ENCODE data around the gene ADCY5. TPM values are rescaled to one million over a fixed set of nuclear protein-coding genes. Genes with fewer than 3 reads are reported as not detected.

Gene ADCY5
- total RNA-seq, 1 experiment from 2014 or later = 1.4 TPM

- no peaks in the 10 kb centered on the region for H3K36me3 ChIP-seq (ENCODE audit: control insufficient read depth, insufficient read depth, low read length)
- peaks cover 4% of the 10 kb centered on the region; the same call in 1 of the 2 replicates for H3K27me3 ChIP-seq (ENCODE audit: control insufficient read depth, insufficient read depth, low read length)
- no peak for TF ChIP-seq REST (IDR thresholded peaks at IDR 0.05; ENCODE audit: insufficient read depth in 1 of 2, low read depth in 2 of 2, low read length in 1 of 2)
- TF ChIP-seq CTCF (IDR thresholded peaks at IDR 0.05) = no peak
- TF ChIP-seq SIN3A (IDR thresholded peaks at IDR 0.05; ENCODE audit: borderline replicate concordance, insufficient read depth, low read depth, low read length) = no peak
- TF ChIP-seq TCF7L2 (IDR thresholded peaks at IDR 0.05; ENCODE audit: low read depth, low read length) = no peak
- no peak for TF ChIP-seq POLR2AphosphoS5 (IDR thresholded peaks at IDR 0.05; ENCODE audit: low read depth, low read length)
- H3K4me3 ChIP-seq (ENCODE audit: low read depth in 2 of 2, low read length in 2 of 2) = no peak overlapping the region
- ChIA-PET POLR2A (no interaction called here), CTCF (no interaction called here)
- no peaks in the 10 kb centered on the region for H3K4me1 ChIP-seq (ENCODE audit: control insufficient read depth, insufficient read depth, low read length)
- no peak overlapping the region for H3K27ac ChIP-seq (ENCODE audit: low read length)
- DNase-seq (ENCODE audit: low read depth, low spot score) = no peak
- no peaks in the 10 kb centered on the region for H3K9me3 ChIP-seq (ENCODE audit: control insufficient read depth, insufficient read depth, low read depth, low read length)
- no peak for ATAC-seq
- no TSS peak for BruUV-seq (replicated peaks)
- intact Hi-C loops (cut with micrococcal nuclease; ENCODE audit: unreplicated experiment) = no loop called here
- in situ Hi-C loops (cut with HindIII; ENCODE audit: low pct_unique_long_range_greater_than_20kb, low sequenced_read_pairs) = no loop called here
Observed at GRCh38 chr3:123296836-123297626, 151.9 kb downstream of the ADCY5 start.

GRCh38 chr3:123296261-123296660 is 152.6 kb downstream of the ADCY5 start:
- POLR2A ChIA-PET = interaction anchor here (0.6 kb wide), 1 partner anchor 275 kb away, joined by 5 read pairs; no protein-coding TSS in a partner anchor
- Histone ChIP-seq H3K27me3 (ENCODE audit: control insufficient read depth, insufficient read depth, low read length) (peaks cover 6% of the 10 kb centered on the region), H3K36me3 (ENCODE audit: control insufficient read depth, insufficient read depth, low read length) (no peaks in the 10 kb centered on the region), H3K4me3 (ENCODE audit: low read depth in 2 of 2, low read length in 2 of 2) (no peak overlapping the region), H3K9me3 (ENCODE audit: control insufficient read depth, insufficient read depth, low read depth, low read length) (no peaks in the 10 kb centered on the region), H3K4me1 (ENCODE audit: control insufficient read depth, insufficient read depth, low read length) (no peaks in the 10 kb centered on the region), H3K27ac (ENCODE audit: low read length) (no peak overlapping the region)
- no TSS peak for BruUV-seq (replicated peaks)
- in situ Hi-C loops (cut with HindIII; ENCODE audit: low pct_unique_long_range_greater_than_20kb, low sequenced_read_pairs) (no loop called here), intact Hi-C loops (cut with micrococcal nuclease; ENCODE audit: unreplicated experiment) (no loop called here)
- ATAC-seq (no peak), DNase-seq (ENCODE audit: low read depth, low spot score) (no peak)
- TF ChIP-seq CTCF (IDR thresholded peaks at IDR 0.05) = no peak; the same call in 1 of the 2 replicates
- no peak for TF ChIP-seq TCF7L2 (IDR thresholded peaks at IDR 0.05; ENCODE audit: low read depth, low read length)
- TF ChIP-seq POLR2AphosphoS5 (IDR thresholded peaks at IDR 0.05; ENCODE audit: low read depth, low read length) = no peak
- no peak for TF ChIP-seq SIN3A (IDR thresholded peaks at IDR 0.05; ENCODE audit: borderline replicate concordance, insufficient read depth, low read depth, low read length)
- TF ChIP-seq REST (IDR thresholded peaks at IDR 0.05; ENCODE audit: insufficient read depth in 1 of 2, low read depth in 2 of 2, low read length in 1 of 2) = no peak
- CTCF ChIA-PET = no interaction called here

Measured in Panc1 (cell line).